ENCODE data around the gene ESR2.
"Not testable (repeated sequence)": the region's sequence is repeated elsewhere in the genome, so short reads cannot be mapped to it uniquely, and the experiment has no call there.

Gene ESR2

GRCh38 chr14:64221391-64222003, 72.7 kb downstream of the ESR2 start:
- DNase-seq (ENCODE audit: low read depth in 3 of 3) = no peak

- no peak for DNase-seq (ENCODE audit: low read depth in 3 of 3)
Observed at GRCh38 chr14:64220466-64220865, 73.7 kb downstream of the ESR2 start.

GRCh38 chr14:64220056-64220455, 74.1 kb downstream of the ESR2 start:
- DNase-seq (ENCODE audit: low read depth in 3 of 3) = no peak

GRCh38 chr14:64218344-64219240, 75.6 kb downstream of the ESR2 start:
- no peak for DNase-seq (ENCODE audit: low read depth in 3 of 3)

- DNase-seq (ENCODE audit: low read depth in 3 of 3) = no peak
Observed at GRCh38 chr14:64217834-64218233, 76.3 kb downstream of the ESR2 start.

GRCh38 chr14:64217308-64217707, 76.9 kb downstream of the ESR2 start:
- no peak for DNase-seq (ENCODE audit: low read depth in 3 of 3)

- DNase-seq (ENCODE audit: low read depth in 3 of 3) = no peak
Observed at GRCh38 chr14:64215978-64216377, 78.2 kb downstream of the ESR2 start.

GRCh38 chr14:64215274-64215673, 78.9 kb downstream of the ESR2 start:
- no peak for DNase-seq (ENCODE audit: low read depth in 3 of 3)

- DNase-seq (ENCODE audit: low read depth in 3 of 3) = no peak
Observed at GRCh38 chr14:64213853-64214570, 80.2 kb downstream of the ESR2 start.

GRCh38 chr14:64213086-64213485, 81.1 kb downstream of the ESR2 start:
- no peak for DNase-seq (ENCODE audit: low read depth in 3 of 3)

GRCh38 chr14:64212666-64213065, 81.5 kb downstream of the ESR2 start:
- no peak for DNase-seq (ENCODE audit: low read depth in 3 of 3)

- not testable (repeated sequence) for DNase-seq (ENCODE audit: low read depth in 3 of 3)
Observed at GRCh38 chr14:64210912-64211311, 83.3 kb downstream of the ESR2 start.

- no peak for DNase-seq (ENCODE audit: low read depth in 3 of 3)
Observed at GRCh38 chr14:64210216-64210615, 84.0 kb downstream of the ESR2 start.

- no peak for DNase-seq (ENCODE audit: low read depth in 3 of 3)
Observed at GRCh38 chr14:64209444-64210131, 84.6 kb downstream of the ESR2 start.

- no peak for DNase-seq (ENCODE audit: low read depth in 3 of 3)
Observed at GRCh38 chr14:64208981-64209380, 85.2 kb downstream of the ESR2 start.

- DNase-seq (ENCODE audit: low read depth in 3 of 3) = no peak
Observed at GRCh38 chr14:64208261-64208660, 85.9 kb downstream of the ESR2 start.

GRCh38 chr14:64203366-64204006, 90.7 kb downstream of the ESR2 start:
- DNase-seq (ENCODE audit: low read depth in 3 of 3) = no peak

GRCh38 chr14:64202716-64203115, 91.5 kb downstream of the ESR2 start:
- DNase-seq (ENCODE audit: low read depth in 3 of 3) = no peak

GRCh38 chr14:64201921-64202545, 92.1 kb downstream of the ESR2 start:
- DNase-seq (ENCODE audit: low read depth in 3 of 3) = no peak

- no peak for DNase-seq (ENCODE audit: low read depth in 3 of 3)
Observed at GRCh38 chr14:64201296-64201695, 92.9 kb downstream of the ESR2 start.

GRCh38 chr14:64200170-64200569, 94.0 kb downstream of the ESR2 start:
- DNase-seq (ENCODE audit: low read depth in 3 of 3) = no peak
